Middle frontal gyrus (tissue), 1 donor: Measurements from ENCODE around the gene MCCD1.
"Not testable (repeated sequence)": the region's sequence is repeated elsewhere in the genome, so short reads cannot be mapped to it uniquely, and the experiment has no call there.

Experiments used
- DNase-seq: peaks from one replicate; pipeline ENCODE4 v3.0.0-alpha.2; 2015; ENCODE audit warnings: low spot score; ENCODE audit errors: extremely low spot score

MCCD1 gene, protein sequence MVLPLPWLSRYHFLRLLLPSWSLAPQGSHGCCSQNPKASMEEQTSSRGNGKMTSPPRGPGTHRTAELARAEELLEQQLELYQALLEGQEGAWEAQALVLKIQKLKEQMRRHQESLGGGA

DNA sequence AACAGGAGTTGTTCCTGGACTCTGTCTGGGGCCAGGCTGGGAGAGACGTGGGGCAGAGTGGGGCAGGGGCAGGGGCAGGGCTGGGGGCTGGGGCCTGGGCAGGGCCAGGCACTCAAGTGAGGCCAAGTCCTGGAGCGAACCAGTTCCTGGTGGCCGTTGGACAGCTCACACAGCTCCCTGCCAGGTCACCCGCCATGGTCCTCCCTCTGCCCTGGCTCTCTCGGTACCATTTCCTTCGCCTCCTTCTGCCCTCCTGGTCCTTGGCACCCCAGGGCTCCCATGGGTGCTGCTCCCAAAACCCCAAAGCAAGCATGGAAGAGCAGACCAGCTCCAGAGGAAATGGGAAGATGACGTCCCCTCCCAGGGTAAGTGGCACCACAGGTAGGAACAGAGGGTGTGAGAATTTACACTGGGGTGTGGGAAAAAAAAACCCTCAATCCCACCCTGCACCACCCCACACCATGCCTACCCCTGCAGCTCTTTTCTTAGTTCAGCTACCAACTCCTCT, at the start of gene MCCD1:
Gene MCCD1 (plus strand): TSS at position 142 of the 508 bp plus-strand sequence. CDS start 53 bp downstream, at position 195.
- DNase-seq = no peak

DNA sequence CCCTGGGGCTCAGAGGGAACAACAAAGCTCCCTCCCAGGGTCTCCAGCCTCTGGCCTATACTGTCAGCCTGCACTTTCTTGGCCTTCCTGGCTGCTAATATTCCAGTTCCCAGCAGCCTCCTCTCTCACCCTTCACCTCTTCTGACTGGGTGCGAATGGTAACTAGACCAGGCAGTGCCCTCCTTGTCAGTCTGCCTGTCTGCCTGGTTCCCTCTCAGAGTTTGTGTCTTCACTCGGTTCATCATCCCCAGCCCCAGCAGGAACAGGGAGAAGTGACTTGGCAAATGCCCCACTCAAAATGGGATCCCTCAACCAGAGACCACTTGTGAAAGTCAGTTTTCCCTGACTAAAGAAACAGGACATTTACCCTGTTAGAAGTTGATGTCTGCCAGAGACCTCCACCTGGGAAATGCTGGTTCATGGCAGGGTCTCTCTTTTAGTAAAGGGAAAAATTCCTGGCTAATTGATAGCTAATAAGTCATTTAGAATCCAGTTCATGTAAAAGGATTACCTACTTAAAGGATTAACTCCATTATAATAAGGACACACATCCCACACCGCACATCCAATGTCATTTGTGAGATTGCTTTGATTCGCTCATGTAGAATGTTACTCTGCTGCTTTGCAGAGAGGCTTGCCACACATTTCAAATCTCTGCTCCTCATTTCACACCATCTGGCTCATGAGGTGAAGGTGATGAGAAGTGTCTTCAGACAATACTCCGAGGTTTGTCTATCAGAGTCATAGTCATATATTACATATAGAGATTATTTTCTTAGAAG, 49.4 kb upstream of the MCCD1 start:
- no peak for DNase-seq

DNA sequence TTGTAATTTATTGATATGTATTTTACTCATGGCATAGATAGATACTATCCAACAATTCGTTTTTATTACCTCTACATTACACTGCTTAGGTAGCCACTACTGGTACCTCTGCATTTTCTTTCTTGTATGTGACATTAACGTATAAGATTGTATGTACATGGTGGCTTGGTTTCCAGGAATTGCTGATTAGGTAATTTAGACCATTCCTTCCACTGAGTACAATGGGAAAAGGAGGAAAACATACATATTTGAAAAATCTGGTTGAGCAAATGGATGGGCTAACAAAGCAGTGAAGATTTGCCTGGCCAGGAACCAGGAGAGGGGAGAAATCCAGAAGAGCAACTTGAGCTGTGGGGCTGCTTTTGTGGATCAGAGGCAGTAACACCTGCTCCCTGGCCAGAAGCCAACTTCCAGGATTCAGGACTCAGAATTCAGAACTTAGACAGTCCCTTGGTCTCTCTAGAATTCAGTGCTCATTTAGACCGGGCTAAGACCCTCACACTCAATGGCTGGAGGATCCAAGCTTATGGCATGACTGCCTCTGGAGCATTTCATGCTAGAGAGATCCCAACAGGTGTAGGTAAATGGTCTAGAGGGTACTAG, 48.7 kb upstream of the MCCD1 start:
- DNase-seq = no peak

DNA sequence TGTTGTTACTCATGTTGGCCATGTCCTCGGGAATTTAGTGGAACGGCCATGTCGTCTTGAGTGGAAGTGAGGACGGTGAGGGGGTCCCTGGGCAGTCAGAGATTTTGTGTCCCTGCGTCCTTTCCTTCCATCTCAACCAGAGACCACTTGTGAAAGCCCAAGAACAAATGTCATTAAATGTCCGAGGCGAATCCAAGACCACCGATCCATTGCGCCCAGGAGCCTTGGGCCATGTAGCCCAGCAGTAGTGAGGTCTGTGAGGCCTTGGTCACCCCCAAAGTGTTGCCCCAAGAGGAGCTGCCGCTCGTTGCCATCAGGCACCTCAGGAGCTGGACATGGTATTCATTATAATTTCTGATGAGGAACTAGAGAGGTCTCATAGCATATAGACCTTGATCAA, 48.2 kb upstream of the MCCD1 start:
- no peak for DNase-seq

DNA sequence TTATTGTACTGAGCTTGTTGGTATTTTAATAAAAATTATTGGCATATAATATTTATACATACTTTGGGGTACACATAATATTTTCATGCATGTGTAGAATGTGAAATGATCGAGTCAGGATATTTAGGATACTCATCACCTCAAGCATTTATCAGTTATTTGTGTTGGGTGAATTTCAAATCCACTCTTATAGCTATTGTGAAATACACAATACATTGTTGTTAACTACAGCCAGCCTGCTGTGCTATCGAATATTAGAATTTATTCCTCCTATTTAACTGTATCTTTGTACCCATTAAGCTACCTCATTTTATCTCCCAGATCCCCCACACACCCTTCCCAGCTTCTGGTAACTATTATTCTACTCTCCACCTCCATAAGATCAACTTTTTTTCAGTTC, 45.4 kb upstream of the MCCD1 start:
- DNase-seq = no peak

DNA sequence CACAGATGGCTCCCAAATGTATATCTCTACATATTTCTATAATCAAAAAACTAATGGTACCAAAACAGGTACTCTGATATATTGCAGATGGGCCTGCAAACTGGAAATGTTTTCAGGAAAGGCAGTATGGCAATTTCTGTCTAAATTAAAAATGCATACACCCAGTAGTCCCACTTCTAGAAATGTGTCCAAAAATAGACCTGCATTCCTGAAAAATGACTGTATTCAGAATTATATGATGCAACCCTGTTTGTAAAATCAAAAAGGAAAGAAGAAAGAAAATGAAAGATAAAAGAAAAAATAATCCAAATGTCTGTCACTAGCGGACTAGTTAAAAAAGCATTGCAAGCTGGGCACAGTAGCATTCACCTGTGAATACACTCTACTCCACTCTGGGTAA, 43.7 kb upstream of the MCCD1 start:
- no peak for DNase-seq

DNA sequence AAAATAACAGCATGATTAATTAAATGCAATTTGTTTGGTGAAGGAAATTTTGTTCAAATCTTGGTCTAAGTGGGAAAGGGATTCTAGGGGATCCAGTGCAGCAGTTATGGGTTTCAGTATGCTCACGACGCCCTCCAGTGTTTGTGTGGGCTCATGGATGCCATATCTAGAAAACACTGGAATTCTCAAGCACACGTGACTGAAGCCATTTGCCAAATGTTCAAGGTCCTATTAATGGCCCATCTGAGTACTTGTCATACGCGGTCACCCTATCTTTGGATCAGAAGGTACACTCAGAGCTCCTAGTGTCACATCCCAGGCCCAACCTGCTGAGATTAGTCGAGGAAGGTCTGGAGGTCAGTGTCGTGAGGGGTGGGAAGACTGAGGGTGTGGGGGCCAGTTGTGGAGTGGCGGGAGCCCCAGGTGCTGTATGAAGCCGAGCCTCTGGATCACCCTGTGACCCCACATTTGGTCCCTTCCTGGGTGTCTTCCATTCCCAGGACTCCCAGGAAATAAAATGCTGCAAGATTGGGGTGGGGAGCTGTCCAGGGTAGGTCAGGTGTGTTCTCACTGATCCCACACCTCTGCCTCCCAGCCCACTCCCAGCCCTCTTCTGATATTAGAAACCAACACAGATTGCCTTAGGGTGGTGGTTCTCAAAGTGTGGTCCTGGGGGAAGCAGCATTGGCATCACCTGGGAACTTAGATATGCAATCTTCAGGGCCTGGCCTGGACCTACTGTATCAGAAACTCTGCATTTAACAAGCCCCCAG, 42.5 kb upstream of the MCCD1 start:
- DNase-seq = not testable (repeated sequence)

DNA sequence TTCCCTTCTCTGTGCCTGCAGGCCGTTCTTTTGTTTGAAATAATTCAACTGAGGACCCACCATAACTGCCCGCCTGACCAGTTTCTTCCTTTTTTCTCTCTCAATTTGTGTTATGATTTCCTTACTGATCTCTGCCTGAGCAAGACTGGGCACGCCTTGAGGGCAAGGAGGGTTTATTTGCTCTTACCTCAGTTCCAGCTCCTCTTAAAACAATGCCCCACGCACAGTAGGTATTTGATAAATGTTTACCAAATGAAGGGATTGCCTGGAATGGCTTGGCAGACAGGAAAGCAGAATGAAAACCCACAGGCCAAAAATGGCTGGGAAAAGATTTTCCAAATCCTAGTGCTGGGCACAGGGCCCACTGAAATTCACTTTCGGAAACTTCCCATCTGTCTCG, 41.1 kb upstream of the MCCD1 start:
- not testable (repeated sequence) for DNase-seq

DNA sequence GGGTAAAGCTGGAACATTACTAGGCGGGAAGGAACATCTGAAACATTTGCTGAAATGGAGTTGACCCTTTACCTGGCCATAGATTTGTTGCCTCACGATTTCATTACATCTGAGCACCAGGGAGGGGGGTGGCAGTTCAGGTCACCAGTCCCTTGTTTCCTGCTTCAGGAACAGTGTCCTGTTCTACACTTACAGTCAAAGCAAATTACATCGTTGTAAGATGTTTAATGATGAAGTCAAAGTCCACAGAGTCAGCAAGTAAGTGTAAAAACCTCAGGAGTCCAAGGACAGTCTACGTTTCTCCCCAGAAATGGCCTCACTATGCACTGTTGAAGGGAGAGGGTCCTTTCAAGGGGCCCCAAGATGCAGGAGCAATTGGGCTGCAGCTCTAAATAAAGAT, 39.7 kb upstream of the MCCD1 start:
- DNase-seq = no peak

DNA sequence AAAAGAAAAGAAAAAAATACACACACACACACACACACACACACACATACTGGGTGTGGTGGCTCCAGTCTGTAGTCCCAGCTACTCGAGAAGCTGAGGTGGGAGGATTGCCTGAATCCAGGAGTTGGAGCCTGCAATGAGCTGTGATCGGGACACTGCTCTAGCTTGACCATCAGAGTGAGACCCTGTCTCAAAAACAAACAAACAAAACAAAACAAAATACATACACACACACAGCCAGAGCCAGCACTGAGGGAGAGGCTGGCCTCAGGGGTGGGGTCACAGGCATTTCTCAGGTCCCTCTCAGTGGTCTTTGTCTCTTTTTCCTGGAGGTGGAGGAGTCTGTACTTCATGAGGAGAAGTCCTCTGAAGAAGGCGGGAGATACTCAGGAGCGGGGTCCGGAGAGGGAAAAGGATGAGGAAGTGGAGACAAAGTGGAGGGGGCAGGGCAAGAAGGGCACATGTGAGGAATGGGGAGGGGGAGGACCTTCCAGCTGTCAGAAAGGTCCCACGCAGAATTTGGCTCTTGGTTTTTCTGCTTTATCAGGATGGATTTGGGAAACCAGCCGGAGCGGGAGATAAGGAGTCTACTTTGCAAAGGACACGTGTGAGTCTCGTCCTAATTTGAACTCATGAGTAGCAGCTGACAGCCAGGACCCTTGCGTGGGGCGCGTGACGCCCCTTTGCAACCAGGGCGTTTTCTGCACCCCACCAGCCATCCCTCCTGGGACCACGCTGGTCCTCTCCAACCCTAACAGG, 38.5 kb upstream of the MCCD1 start:
- no peak for DNase-seq

DNA sequence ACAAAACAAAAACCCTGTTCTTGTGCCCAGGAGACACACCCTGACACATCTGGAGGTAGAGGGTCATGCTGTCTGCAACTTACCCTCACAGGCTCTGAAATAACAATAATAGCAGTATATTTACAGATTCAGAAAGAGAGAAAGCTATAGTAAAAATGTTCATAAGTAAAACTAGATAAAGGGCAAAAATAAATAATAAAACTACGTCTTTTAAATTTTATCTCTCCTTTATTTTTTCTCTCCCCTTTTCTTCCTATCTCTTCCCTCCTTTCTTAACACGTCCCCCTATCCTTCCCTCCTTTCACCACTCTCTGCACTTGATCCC, 35.2 kb upstream of the MCCD1 start:
- not testable (repeated sequence) for DNase-seq

DNA sequence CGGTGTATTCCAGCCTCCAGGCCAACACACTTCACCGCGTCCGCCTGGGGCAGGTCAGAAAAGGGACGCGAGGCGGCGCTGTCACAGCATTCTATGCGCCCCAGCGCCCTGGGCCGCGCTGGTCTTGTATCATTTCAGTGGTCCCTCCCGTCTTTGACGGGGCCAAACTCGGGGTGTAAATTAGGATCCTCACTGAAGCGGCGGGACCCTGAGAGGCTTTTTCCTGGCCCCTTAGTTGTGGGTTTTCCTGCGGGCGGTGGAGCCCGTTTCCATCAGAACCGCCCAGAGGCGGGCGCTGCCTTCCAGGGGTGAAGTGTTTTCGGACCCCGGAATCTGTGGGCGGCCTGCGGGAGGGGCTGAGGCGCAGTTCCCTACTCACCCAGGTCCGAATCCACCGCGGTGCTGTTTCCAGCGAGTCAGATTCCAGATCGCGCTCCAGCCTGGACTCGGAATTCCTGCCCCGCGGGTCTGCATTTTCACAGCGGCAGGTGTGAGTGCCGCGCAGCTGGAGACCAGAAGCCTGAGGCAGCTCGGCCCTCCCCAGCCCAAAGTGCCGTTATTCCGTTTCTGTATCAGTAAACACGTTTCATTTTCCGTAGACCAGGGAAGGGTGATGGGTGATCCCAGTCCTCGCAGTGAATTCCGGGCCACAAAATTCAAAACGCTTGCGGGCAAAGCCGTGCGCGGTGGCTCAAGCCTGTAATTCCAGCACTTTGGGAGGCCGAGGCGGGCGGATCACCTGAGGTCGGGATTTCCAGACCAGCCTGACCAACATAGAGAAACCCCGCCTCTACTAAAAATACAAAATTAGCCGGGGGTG, 34.7 kb upstream of the MCCD1 start:
- DNase-seq = peak; percentile 26

DNA sequence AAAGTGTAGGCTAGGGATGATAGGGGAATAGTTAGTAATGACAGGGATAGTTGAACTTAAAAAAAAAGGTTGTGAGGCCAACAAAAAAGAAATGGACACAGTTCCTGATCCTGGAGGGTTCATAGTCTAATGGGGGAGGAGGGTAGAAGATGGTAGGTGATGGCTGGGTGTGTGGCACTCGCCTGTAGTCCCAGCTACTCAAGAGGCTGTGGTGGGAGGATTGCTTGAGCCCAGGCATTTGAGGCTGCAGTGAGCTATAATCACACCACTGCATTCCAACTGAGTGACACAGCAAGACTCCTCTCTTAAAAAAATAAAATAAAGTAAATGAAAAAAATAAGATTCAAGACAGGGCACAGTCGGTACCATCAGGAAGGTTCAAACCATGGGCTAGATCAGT, 33.2 kb upstream of the MCCD1 start:
- no peak for DNase-seq

DNA sequence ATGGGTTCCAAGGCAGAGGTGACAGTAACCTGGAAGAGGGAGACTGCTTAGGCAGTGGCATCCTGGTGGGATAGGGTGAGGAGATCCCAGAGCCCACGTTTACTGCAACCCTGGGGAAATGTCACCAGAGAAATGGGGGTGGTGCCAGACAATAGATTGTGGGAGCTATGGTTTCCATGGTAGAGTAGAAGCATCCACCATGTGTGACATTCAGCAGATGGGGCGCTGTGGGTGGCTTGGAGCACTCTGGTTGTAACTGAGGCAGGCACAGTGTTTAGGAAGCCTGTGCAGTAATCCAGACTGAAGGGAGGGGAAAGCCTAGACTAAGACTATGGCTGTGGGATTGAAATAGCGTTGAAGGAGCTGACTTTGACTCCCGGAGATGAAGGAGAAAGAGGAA, 31.9 kb upstream of the MCCD1 start:
- not testable (repeated sequence) for DNase-seq

DNA sequence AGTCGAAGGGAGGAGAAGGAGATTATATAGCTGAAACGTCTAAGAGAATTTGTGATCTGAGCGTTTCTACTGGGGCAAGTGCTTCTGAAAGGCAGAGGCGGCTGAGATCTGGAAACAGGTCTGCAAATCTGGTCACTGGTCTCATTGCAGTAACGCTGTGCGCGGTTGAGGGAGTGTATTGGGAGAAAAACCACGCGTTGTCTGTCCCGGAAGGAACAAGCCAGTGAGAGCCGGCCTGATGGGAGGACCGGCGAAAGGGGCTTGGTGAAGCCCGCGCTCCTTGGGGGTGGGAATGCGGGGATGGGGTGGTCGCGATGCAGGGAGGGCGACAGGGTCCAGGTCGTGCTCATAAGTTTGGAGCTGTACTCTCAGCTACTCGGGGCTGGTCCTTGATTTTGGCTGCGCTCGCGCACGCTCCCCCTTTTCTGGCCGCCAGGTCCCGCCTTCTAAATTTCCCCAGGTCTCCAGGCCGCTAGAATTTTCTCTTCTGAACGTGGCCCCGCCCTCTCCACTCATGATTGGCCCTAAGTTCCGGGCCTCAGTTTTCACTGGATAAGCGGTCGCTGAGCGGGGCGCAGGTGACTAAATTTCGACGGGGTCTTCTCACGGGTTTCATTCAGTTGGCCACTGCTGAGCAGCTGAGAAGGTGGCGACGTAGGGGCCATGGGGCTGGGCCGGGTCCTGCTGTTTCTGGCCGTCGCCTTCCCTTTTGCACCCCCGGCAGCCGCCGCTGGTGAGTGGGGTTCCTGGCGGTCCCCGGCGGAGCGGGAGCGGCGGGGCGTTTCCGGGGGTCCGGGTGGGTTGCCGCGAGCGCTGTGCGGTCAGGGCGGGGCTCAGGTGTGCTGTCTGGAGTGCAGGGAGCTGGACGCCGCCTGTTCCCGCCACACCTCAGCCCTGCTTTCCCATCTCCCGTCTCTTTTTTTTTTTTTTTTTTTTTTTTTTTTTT, 31.0 kb upstream of the MCCD1 start, which contains the start of gene MICB:
Gene MICB (plus strand): TSS at position 615 of the 946 bp plus-strand sequence. CDS start 49 bp downstream, at position 664.
- DNase-seq = no peak

DNA sequence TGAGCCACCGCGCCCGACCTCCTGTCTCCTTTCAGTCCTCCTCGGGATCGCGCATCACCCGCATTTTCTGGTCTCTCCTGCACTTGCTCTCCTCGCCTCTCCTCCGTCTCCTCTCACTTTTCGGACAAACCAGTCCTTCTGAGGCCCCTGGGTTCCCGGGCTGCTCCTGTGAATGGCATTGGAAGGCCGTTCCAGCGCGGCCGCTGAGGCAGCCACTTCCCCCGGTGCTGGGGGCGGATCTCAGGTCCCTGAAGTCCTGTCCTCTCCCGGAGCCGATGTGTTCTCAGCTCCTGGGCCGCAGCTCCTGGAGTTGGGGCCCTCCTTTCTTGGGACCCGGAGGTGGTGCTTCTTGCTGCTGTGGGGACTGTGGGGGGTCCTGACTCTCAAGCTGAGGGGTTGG, 30.0 kb upstream of the MCCD1 start:
- DNase-seq = no peak

DNA sequence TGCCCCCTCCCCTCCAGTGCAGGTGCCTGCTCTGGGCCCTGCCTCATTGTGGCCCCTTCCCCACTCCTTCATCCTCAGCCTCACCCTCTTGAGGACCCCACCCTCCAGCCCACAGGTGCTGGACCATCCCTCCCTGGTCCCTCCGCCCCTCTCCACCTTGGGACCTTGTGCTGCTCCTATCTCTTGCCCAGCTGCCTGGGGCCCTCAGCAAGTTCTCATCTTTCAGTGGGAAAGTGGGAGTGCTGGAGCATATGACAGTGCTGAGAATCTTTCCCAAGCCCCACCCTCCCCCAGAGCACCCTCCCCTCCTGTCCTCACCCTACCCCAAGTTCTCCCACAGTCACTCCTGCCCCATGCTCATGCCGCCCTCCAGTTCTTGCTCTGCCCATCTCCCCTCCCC, 29.1 kb upstream of the MCCD1 start:
- DNase-seq = not testable (repeated sequence)

DNA sequence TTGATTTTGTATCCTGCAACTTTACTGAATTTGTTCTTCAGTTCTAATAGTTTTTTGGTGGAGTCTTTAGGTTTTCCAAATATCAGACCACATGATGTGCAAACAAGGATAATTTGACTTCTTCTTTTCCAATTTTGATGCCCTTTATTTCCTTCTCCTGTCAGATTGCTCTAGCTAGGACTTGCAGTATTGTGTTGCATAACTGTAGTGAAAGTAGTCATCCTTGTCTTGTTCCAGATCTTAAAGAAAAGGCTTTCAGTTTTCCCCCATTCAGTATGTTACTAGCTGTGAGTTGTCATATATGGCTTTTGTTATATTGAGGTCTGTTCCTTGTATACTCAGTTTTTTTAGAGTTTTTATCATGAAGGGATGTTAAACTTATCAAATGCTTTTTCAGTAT, 26.2 kb upstream of the MCCD1 start:
- no peak for DNase-seq

DNA sequence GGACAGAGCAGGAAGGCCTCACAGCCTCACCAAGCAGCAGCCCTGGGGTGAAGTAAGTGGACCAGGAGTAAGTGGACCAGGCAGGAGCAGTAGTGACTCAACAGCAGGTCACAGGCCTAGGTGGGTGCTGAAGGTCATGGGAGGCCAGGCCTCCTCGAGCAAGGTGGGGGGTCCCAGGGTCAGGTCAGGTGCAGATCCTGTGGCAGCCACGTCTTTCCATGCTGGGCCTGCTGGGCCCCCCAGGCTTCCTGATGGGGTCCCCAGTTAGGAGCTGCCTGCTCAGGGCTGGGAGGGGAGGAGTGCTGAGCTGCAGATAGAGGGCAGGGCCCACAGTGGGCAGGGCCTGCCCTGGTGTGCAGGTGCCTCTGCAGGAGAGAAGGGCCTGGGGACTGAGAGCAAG, 19.7 kb upstream of the MCCD1 start:
- not testable (repeated sequence) for DNase-seq
